Left lobe of liver (tissue), 2 donors: ENCODE measurements around the gene ZNF280A. TPM values are rescaled to one million over a fixed set of nuclear protein-coding genes. Genes with fewer than 3 reads are reported as not detected.
"Not testable (repeated sequence)": the region's sequence is repeated elsewhere in the genome, so short reads cannot be mapped to it uniquely, and the experiment has no call there.

Experiments used
- ATAC-seq: fragments of 200-7000 bp; cut with Tn5 transposase; one replicate; pipeline ENCODE4 v1.9.1; 2020; ENCODE audit warnings: mild to moderate bottlenecking, moderate library complexity
- DNase-seq: peaks from one replicate; pipeline ENCODE4 v3.0.0-alpha.2; 2020; ENCODE audit warnings: low spot score
- total RNA-seq: library from RNA; stranded (reverse); gene quantifications from one replicate; pipeline ENCODE4 v1.2.1, GENCODE V29; 2021
- donor health status: DM: no; HTN: no; CAD: no; lungs with moderate emphysema.
- donor health status: DM: no; HTN: yes; CAD: no.

ZNF280A gene
- total RNA-seq, 1 donor from 2014 or later = not detected

DNA sequence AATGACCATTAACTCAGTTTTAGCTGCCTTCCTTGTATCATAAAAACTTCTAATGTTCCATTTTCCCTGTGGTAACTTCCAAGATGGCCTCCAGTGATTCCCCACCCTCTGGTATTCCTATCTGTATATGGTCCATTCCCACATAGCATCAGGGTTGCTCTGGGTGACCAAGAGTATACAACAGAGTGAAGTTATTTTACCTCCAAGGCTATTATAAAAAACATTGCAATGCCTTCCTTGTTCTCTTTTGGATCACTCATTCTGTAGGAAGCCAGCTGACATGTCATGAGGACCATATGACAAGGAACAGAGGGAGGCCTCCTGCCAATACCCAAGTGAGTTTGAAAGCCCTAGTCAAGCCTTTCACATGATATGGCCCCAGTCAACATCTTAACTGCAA lies 41.6 kb downstream of the ZNF280A start:
- DNase-seq (no peak), ATAC-seq (no peak)

DNA sequence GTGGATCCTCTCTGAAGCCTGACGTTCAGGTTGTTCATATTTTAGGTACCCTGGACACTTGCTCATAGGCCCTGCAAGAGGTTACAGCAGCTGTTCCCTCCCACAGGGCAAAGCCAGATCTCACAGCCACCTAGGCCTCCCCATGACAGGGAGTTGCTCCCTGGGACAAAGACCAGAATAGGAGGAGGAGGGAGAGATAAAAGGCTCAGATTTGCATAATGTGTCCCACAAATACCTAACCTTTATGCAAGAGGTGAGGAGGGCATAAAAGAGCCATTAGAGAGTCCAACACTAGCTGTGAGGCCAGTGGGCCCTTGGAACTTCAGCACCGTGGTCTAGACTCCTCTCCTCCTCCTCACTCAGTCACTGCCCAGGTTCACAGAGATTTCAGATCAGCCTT lies 45.3 kb downstream of the ZNF280A start:
- ATAC-seq = no peak
- DNase-seq = no peak

DNA sequence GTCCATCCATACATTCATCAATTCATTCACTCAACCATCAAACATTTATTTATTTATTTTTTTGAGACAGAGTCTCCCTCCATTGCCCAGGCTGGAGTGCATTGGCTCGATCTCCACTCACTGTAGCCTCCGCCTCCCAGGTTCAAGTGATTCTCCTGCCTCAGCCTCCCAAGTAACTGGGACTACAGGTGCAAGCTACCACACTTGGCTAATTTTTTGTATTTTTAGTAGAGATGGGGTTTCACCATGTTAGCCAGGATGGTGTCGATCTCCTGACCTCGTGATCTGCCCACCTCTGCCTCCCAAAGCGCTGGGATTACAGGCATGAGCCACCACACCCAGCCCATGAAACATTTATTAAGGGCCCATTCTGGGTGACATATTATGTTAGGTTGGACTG lies 49.0 kb downstream of the ZNF280A start:
- not testable (repeated sequence) for DNase-seq, ATAC-seq

DNA sequence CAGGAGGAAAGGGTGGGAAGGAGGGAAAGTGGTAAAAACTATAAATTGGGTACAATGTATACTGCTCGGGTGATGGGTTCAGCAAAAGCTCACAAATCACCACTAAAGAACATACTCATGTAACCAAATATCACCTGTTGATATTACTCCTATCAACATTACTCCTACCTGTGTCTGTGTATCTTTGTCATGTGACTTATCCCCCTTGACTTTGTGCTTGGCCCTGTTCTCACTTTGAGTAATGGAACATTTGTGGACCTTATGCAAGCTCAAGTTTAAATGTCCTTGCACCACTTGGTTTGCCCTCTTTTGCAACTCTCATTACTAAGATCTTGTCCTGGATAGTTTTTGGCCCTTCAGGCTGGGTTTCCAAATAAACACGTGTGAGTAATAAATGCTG lies 50.5 kb downstream of the ZNF280A start:
- ATAC-seq (no peak), DNase-seq (no peak)

DNA sequence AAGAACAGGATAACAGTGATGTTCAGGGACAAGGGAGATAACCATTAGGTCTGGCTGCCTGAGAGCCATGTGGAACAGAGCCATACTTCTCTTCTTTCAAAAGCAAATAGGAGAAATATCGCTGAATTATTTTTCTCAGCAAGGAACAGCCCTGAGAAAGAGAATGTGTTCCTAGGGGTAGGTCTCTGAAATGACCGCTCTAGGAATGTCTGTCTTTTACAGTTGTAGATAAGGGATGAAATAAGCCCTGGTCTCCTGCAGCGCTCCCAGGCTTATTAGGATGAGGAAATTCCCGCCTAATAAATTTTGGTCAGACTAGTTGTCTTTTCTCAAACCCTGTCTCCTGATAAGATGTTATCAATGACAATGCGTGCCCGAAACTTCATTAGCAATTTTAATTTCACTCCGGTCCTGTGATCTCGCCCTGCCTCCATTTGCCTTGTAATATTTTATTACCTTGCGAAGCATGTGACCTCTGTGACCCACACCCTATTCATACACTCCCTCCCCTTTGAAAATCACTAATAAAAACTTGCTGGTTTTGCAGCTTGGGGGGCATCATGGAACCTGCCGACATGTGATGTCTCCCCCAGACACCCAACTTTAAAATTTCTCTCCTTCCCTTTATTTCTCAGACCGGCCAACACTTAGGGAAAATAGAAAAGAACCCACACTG lies 51.1 kb downstream of the ZNF280A start:
- DNase-seq, ATAC-seq: not testable (repeated sequence)

DNA sequence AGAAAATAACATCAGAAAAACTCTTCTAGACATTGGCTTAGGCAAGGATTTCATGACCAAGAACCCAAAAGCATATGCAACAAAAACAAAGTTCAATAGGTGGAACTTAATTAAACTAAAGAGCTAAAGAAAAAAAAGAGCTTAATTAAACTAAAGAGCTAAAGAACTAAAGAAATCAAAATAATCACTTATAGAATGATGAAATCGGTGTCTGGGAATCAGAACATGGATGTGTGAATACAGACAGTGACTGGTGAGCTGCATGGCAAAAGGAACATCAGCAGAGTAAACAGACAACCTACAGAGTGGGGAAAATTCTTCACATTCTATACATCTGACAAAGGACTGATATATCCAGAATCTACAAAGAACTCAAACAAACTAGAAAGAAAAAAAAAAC lies 53.0 kb downstream of the ZNF280A start:
- no peak for ATAC-seq
- DNase-seq = no peak

DNA sequence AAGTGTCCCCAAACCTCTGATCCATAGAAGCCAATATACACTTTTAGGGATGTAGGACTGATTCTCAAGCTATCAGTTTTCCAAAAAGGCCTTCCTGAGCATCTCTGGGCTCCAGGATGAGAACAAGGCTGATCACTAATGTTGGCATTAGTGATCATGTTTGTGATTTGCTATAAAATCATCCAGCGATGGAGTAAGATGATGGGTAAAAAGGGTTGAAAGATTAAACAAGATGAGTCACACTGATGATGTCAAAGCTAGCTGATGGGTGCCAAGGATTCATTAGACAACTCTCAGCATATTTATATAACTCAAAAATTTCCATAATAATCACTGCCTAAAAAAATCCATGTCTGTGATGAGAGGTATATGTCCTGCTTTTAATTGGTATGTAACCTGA lies 54.3 kb downstream of the ZNF280A start:
- ATAC-seq (no peak), DNase-seq (no peak)

DNA sequence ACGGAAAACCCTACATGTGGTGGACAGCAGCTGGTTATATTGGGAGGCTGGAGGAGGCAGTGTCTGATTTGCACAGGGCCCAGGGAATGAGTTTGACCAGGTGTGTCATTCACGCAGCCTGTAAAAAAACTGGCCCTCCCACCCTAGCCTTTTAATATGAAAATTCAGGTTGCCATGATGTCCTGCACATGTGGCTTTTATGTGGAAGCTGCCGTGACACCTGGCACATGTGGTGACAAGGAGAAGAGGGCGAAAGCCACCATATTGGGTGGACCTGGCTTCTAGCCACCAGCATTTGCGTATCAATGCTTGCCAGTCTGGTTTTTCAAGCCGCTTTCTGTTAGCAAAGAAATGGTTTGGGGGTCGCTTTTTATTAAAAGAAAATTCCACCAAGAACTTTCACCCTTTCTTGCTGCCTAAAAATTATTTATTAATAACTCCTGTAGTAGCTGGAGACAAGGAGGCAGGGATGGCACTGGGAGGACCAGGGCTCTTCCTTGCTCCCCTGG lies 54.9 kb downstream of the ZNF280A start:
- DNase-seq (no peak), ATAC-seq (no peak)

DNA sequence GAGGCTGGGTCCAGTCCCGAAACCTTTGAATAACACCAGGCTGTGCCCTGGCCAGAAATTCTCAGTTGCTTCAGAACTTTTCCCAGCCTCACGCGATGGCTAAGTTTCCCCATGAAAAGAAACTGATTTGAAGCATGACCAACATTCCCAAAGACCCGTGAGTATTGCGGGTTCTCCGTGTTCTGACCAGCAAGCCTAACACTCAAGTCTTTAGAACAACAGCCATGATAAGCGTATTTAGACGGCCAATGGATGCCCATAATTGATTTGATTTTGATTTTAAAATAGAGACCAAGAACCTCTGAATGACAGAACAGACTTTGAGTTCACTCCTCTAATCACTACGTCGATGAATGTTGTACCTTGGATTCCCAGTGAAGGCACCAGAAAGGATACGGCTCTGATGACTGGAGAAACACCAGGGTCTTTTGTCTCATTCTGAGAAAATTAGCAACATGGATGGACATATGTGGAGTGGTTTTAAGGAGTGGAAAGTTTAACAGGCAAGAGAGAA lies 55.5 kb downstream of the ZNF280A start:
- DNase-seq (no peak), ATAC-seq (no peak)

DNA sequence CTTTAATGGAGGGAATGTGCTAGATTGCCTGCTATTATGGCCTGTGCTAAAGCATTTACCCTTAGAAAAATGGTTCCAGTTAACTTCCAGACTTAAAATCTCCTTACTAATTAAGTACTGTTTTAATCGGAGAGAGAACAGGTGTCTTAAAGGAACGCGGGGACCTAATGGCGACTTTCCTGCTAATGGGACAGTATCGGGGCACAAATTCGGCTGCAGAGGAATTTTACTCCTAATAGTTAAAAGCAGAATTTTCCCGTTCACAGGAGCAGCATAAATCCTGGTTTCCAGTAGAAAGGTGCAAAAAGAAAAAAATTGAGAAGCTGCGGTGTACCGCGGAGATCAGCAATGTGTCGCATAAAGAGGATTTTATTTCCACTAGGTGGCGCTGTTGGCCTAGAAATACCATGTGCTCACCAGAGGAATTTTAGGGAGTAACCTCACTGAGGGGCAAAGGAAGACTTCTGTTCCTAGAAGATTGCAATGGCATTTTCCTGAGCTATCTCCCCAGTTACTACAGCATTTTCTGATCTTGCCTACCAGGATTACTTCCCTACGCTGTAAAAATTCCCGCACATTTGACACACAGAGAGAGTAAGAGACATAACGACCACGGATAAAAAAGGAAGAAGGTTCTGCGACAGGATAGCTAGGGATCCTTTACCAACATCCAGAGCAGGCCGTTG lies 56.1 kb downstream of the ZNF280A start:
- ATAC-seq (peak; percentile 78), DNase-seq (no peak)

Other genes starting within 250 kb of the ZNF280A start
- gene ZNF280B, start 11.5 kb downstream of the ZNF280A start, total RNA-seq = 0.08 TPM
- gene PRAME, start 39.0 kb upstream of the ZNF280A start, total RNA-seq = 1.2 TPM
- gene GGTLC2, start 124.3 kb upstream of the ZNF280A start, total RNA-seq = not detected